ENCODE measurements around the gene TNFAIP3.

DNA sequence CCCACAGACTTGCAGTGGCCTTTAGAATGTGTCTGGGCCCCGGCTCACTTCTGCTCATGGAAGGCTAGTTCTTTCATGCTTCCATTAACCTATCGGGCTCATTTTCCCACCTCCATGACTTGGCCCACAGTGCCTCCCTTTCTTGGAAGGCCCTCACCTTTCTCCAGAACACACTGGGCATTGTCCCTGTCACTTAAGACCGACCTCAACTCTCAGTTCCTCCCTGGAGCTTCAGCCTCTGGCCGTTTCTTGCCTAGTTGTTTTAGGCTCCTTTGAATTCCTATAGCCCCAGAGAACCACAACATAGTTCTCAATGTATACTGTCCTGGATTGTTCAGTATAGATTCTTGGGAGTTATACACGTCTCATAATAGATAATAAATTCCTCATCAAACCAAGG, 19.3 kb upstream of the TNFAIP3 start:
- TF ChIP-seq ZFP30 (CRISPR knock-in tag; IDR thresholded peaks at IDR 0.05) (no peak), TOX (CRISPR knock-in tag; IDR thresholded peaks at IDR 0.05; ENCODE audit: borderline replicate concordance) (no peak), ESRRG (CRISPR knock-in tag; IDR thresholded peaks at IDR 0.05) (no peak), OSR1 (CRISPR knock-in tag; IDR thresholded peaks at IDR 0.05) (no peak), SNAI2 (CRISPR knock-in tag; IDR thresholded peaks at IDR 0.05) (no peak), RARB (CRISPR knock-in tag; IDR thresholded peaks at IDR 0.05) (no peak), ZFP3 (CRISPR knock-in tag; IDR thresholded peaks at IDR 0.05) (no peak)
- TF ChIP-seq, protein P1, sequence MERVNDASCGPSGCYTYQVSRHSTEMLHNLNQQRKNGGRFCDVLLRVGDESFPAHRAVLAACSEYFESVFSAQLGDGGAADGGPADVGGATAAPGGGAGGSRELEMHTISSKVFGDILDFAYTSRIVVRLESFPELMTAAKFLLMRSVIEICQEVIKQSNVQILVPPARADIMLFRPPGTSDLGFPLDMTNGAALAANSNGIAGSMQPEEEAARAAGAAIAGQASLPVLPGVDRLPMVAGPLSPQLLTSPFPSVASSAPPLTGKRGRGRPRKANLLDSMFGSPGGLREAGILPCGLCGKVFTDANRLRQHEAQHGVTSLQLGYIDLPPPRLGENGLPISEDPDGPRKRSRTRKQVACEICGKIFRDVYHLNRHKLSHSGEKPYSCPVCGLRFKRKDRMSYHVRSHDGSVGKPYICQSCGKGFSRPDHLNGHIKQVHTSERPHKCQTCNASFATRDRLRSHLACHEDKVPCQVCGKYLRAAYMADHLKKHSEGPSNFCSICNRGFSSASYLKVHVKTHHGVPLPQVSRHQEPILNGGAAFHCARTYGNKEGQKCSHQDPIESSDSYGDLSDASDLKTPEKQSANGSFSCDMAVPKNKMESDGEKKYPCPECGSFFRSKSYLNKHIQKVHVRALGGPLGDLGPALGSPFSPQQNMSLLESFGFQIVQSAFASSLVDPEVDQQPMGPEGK (CRISPR knock-in tag; IDR thresholded peaks at IDR 0.05; ENCODE audit: borderline replicate concordance) = no peak
- TF ChIP-seq, protein P2, sequence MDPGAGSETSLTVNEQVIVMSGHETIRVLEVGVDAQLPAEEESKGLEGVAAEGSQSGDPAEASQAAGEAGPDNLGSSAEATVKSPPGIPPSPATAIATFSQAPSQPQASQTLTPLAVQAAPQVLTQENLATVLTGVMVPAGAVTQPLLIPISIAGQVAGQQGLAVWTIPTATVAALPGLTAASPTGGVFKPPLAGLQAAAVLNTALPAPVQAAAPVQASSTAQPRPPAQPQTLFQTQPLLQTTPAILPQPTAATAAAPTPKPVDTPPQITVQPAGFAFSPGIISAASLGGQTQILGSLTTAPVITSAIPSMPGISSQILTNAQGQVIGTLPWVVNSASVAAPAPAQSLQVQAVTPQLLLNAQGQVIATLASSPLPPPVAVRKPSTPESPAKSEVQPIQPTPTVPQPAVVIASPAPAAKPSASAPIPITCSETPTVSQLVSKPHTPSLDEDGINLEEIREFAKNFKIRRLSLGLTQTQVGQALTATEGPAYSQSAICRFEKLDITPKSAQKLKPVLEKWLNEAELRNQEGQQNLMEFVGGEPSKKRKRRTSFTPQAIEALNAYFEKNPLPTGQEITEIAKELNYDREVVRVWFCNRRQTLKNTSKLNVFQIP (CRISPR knock-in tag; IDR thresholded peaks at IDR 0.05; ENCODE audit: borderline replicate concordance, low read depth) = no peak
- TF ChIP-seq, protein P3, sequence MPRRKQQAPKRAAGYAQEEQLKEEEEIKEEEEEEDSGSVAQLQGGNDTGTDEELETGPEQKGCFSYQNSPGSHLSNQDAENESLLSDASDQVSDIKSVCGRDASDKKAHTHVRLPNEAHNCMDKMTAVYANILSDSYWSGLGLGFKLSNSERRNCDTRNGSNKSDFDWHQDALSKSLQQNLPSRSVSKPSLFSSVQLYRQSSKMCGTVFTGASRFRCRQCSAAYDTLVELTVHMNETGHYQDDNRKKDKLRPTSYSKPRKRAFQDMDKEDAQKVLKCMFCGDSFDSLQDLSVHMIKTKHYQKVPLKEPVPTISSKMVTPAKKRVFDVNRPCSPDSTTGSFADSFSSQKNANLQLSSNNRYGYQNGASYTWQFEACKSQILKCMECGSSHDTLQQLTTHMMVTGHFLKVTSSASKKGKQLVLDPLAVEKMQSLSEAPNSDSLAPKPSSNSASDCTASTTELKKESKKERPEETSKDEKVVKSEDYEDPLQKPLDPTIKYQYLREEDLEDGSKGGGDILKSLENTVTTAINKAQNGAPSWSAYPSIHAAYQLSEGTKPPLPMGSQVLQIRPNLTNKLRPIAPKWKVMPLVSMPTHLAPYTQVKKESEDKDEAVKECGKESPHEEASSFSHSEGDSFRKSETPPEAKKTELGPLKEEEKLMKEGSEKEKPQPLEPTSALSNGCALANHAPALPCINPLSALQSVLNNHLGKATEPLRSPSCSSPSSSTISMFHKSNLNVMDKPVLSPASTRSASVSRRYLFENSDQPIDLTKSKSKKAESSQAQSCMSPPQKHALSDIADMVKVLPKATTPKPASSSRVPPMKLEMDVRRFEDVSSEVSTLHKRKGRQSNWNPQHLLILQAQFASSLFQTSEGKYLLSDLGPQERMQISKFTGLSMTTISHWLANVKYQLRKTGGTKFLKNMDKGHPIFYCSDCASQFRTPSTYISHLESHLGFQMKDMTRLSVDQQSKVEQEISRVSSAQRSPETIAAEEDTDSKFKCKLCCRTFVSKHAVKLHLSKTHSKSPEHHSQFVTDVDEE (CRISPR knock-in tag; IDR thresholded peaks at IDR 0.05) = no peak

Measured in SK-N-SH treated with all-trans-retinoic acid at 6 μM for 48 hours (cell line).